A549 treated with dexamethasone at 1 μM for 4 hours (cell line): ENCODE results near the gene GRIK4. TPM values are rescaled to one million over a fixed set of nuclear protein-coding genes. Genes with fewer than 3 reads are reported as not detected.

Experiments used
- total RNA-seq: library from RNA; stranded (reverse); fragments of 200-300 nt; extraction: Qiagen RNA extraction; gene quantifications from 5 replicates; pipeline ENCODE4 v1.2.3, GENCODE V29; 2022

GRIK4 gene
- 0.02 to 0.06 TPM (median 0.03 TPM) in 4 of 5 replicates, not detected in the other for total RNA-seq

GRCh38 chr11:120511116-120511819, at the start of gene GRIK4:
TSS of gene GRIK4 (plus strand) at chr11:120511748. CDS start at chr11:120660319, 148,571 bp downstream.

GRCh38 chr11:121023848-121024751, 512.6 kb downstream of the GRIK4 start, which contains the start of gene TBCEL:
TSS of gene TBCEL (plus strand) at chr11:121024102. CDS start at chr11:121045691, 21,589 bp downstream.

Other genes with a start within 250 kb of the GRIK4 start
- gene TLCD5, start 186.4 kb upstream of the GRIK4 start, total RNA-seq: 5.0 to 6.4 TPM (median 6.2 TPM) in 5 replicates
- gene ARHGEF12, start 175.3 kb upstream of the GRIK4 start, total RNA-seq: 12.1 to 19.7 TPM (median 17.1 TPM) in 5 replicates